Pons (tissue), 1 donor: Measurements from ENCODE around the gene ARFGEF3.

Source experiments
- DNase-seq: peaks from one replicate; pipeline ENCODE4 v3.0.0-alpha.2; 2016; ENCODE audit warnings: low spot score

ARFGEF3 gene

GRCh38 chr6:138162955-138163575, 1.3 kb downstream of the ARFGEF3 start:
- DNase-seq, result peak; percentile 62

GRCh38 chr6:138175596-138175995, 13.9 kb downstream of the ARFGEF3 start:
- no peak for DNase-seq

GRCh38 chr6:138176652-138177232, 15.0 kb downstream of the ARFGEF3 start:
- DNase-seq, result no peak

- peak; percentile 97 for DNase-seq
Observed at GRCh38 chr6:138182939-138183789, 21.4 kb downstream of the ARFGEF3 start.

- DNase-seq, result no peak
Observed at GRCh38 chr6:138183790-138184134, 22.0 kb downstream of the ARFGEF3 start.

- DNase-seq, result peak; percentile 62
Observed at GRCh38 chr6:138184230-138184629, 22.5 kb downstream of the ARFGEF3 start.

GRCh38 chr6:138187156-138187555, 25.4 kb downstream of the ARFGEF3 start:
- no peak for DNase-seq

GRCh38 chr6:138188278-138188941, 26.7 kb downstream of the ARFGEF3 start:
- DNase-seq, result peak; percentile 91

GRCh38 chr6:138194287-138194686, 32.5 kb downstream of the ARFGEF3 start:
- DNase-seq, result no peak

GRCh38 chr6:138196122-138196738, 34.5 kb downstream of the ARFGEF3 start:
- no peak for DNase-seq

- no peak for DNase-seq
Observed at GRCh38 chr6:138197570-138197969, 35.8 kb downstream of the ARFGEF3 start.

GRCh38 chr6:138198430-138199091, 36.8 kb downstream of the ARFGEF3 start:
- DNase-seq, result no peak

GRCh38 chr6:138201836-138202235, 40.1 kb downstream of the ARFGEF3 start:
- no peak for DNase-seq

- DNase-seq, result no peak
Observed at GRCh38 chr6:138203315-138203714, 41.6 kb downstream of the ARFGEF3 start.

- DNase-seq, result no peak
Observed at GRCh38 chr6:138204303-138204702, 42.6 kb downstream of the ARFGEF3 start.

- DNase-seq, result no peak
Observed at GRCh38 chr6:138204792-138205384, 43.1 kb downstream of the ARFGEF3 start.

- no peak for DNase-seq
Observed at GRCh38 chr6:138205437-138206094, 43.8 kb downstream of the ARFGEF3 start.

- no peak for DNase-seq
Observed at GRCh38 chr6:138206862-138207261, 45.1 kb downstream of the ARFGEF3 start.

- DNase-seq, result peak; percentile 87
Observed at GRCh38 chr6:138211048-138211581, 49.4 kb downstream of the ARFGEF3 start.

GRCh38 chr6:138211601-138212000, 49.9 kb downstream of the ARFGEF3 start:
- no peak for DNase-seq
